Left renal cortex interstitium (tissue), 4 donors: ENCODE data around the gene ZBTB21. TPM values are rescaled to one million over a fixed set of nuclear protein-coding genes. Genes with fewer than 3 reads are reported as not detected.

Experiments used
- polyA plus RNA-seq, 4 donors: library from polyadenylated mRNA; unstranded; fragments of 120-200 nt; gene quantifications; one replicate each; pipeline ENCODE4 v1.2.1, GENCODE V29; 2013; ENCODE audit not compliant: insufficient read length in 4 of 4

The ZBTB21 gene
- polyA plus RNA-seq, 4 donors = 9.4 to 12.8 (median 10.0) TPM

Other genes with a start within 250 kb of the ZBTB21 start
- 10 to 100 TPM; 15.7 to 21.5 (median 19.3) TPM for gene RIPK4, start 243.3 kb downstream of the ZBTB21 start, polyA plus RNA-seq
- 1 to 10 TPM; 5.2 to 8.4 (median 6.5) TPM for gene PRDM15, start 131.0 kb downstream of the ZBTB21 start, polyA plus RNA-seq
- gene C2CD2, start 56.3 kb downstream of the ZBTB21 start, polyA plus RNA-seq = 10 to 100 TPM; 12.5 to 20.0 (median 16.1) TPM
- under 1 TPM in 3 of 4 donors, not detected in 1; 0.05 to 0.27 (median 0.09) TPM for gene UMODL1, start 61.0 kb upstream of the ZBTB21 start, polyA plus RNA-seq
- 10 to 100 TPM in 1 of 4 donors, 1 to 10 TPM in 3; 9.0 to 10.2 (median 9.4) TPM for gene ABCG1, start 208.8 kb upstream of the ZBTB21 start, polyA plus RNA-seq